ENCODE data around the gene FOXN3.

DNA sequence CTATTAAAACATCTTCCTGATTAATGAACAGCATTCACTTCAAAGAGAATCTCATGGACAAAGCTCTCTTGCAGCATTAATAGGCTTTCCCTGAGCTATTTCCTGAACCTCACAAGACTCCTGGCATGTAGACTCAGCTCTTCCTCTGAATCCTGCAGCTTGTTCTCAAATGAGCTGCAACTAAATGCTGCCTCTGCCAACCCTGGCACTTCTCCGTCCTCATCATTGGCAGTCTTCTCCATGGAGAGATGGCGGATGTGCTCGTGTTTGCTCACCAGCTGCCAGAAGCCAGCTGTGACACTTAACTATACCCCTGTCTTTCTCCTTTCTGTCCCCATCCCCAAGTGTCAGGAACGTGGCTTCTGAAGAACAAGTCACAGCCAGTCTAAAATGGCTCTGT lies 232.1 kb downstream of the FOXN3 start:
- TF ChIP-seq POLR2A (IDR thresholded peaks at IDR 0.05) = no peak
- TF ChIP-seq, protein P1, sequence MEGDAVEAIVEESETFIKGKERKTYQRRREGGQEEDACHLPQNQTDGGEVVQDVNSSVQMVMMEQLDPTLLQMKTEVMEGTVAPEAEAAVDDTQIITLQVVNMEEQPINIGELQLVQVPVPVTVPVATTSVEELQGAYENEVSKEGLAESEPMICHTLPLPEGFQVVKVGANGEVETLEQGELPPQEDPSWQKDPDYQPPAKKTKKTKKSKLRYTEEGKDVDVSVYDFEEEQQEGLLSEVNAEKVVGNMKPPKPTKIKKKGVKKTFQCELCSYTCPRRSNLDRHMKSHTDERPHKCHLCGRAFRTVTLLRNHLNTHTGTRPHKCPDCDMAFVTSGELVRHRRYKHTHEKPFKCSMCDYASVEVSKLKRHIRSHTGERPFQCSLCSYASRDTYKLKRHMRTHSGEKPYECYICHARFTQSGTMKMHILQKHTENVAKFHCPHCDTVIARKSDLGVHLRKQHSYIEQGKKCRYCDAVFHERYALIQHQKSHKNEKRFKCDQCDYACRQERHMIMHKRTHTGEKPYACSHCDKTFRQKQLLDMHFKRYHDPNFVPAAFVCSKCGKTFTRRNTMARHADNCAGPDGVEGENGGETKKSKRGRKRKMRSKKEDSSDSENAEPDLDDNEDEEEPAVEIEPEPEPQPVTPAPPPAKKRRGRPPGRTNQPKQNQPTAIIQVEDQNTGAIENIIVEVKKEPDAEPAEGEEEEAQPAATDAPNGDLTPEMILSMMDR (IDR thresholded peaks at IDR 0.05) = no peak
